DMS53 treated with DMSO at 0.1 percent for 48 hours (cell line): Measurements from ENCODE around the gene SBK2.
"Not testable (repeated sequence)": the region's sequence is repeated elsewhere in the genome, so short reads cannot be mapped to it uniquely, and the experiment has no call there.

Source experiments
- DNase-seq: peaks from one replicate; lab custom pipeline; 2025; ENCODE audit not compliant: unreplicated experiment; lab: John Stamatoyannopoulos, UW

SBK2 gene

GRCh38 chr19:55536951-55537740, at the start of gene SBK2:
Gene SBK2, minus strand, starts transcription at chr19:55537133. Its CDS starts 839 bp downstream, at chr19:55536294.
- DNase-seq: no peak

GRCh38 chr19:55585658-55586339, 48.9 kb upstream of the SBK2 start:
- DNase-seq: no peak

GRCh38 chr19:55584871-55585270, 47.9 kb upstream of the SBK2 start:
- no peak for DNase-seq

- DNase-seq: not testable (repeated sequence)
These were observed 47.0 kb upstream of the SBK2 start for GRCh38 chr19:55583897-55584296.

- not testable (repeated sequence) for DNase-seq
These were observed 45.4 kb upstream of the SBK2 start for GRCh38 chr19:55582284-55582683.

- peak; percentile 82 for DNase-seq
These were observed 44.9 kb upstream of the SBK2 start for GRCh38 chr19:55581823-55582223.

- peak; percentile 55 for DNase-seq
These were observed 44.4 kb upstream of the SBK2 start for GRCh38 chr19:55581145-55581822.

GRCh38 chr19:55580628-55581144, 43.8 kb upstream of the SBK2 start, which contains the start of gene ZNF579:
Gene ZNF579, minus strand, starts transcription at chr19:55580848. Its CDS starts 1,209 bp downstream, at chr19:55579639.
- peak; percentile 70 for DNase-seq

- DNase-seq: no peak
These were observed 43.1 kb upstream of the SBK2 start for GRCh38 chr19:55579766-55580621.

GRCh38 chr19:55578761-55579747, 42.1 kb upstream of the SBK2 start:
- no peak for DNase-seq

- no peak for DNase-seq
These were observed 41.3 kb upstream of the SBK2 start for GRCh38 chr19:55578031-55578760.

GRCh38 chr19:55576746-55577145, 39.8 kb upstream of the SBK2 start:
- no peak for DNase-seq

- DNase-seq: not testable (repeated sequence)
These were observed 37.0 kb upstream of the SBK2 start for GRCh38 chr19:55573929-55574328.

GRCh38 chr19:55569477-55569876, 32.5 kb upstream of the SBK2 start:
- not testable (repeated sequence) for DNase-seq

GRCh38 chr19:55567708-55568328, 30.9 kb upstream of the SBK2 start:
- DNase-seq: no peak

- no peak for DNase-seq
These were observed 29.9 kb upstream of the SBK2 start for GRCh38 chr19:55566823-55567222.

GRCh38 chr19:55563261-55563690, 26.3 kb upstream of the SBK2 start:
- DNase-seq: no peak

GRCh38 chr19:55559684-55560083, 22.8 kb upstream of the SBK2 start:
- no peak for DNase-seq
